Myocyte (in vitro differentiated cells): ENCODE data around the gene BOD1L1. TPM values are rescaled to one million over a fixed set of nuclear protein-coding genes. Genes with fewer than 3 reads are reported as not detected.

Experiments used
- DNase-seq: peaks from one replicate; pipeline ENCODE4 v3.0.0-alpha.2; 2012; ENCODE audit warnings: low read depth
- polyA plus RNA-seq: library from polyadenylated mRNA; unstranded; fragments of >200 nt; gene quantifications from one replicate; pipeline ENCODE4 v1.2.1, GENCODE V29; 2012; ENCODE audit warnings: missing spikeins
- total RNA-seq: library from RNA; depleted of rRNA; stranded (reverse); fragments of >200 nt; gene quantifications from 2 replicates; pipeline ENCODE4 v1.2.3, GENCODE V29; 2014

The BOD1L1 gene
- 31.9 and 34.2 TPM in 2 replicates for total RNA-seq
- 10.9 TPM for polyA plus RNA-seq

DNA sequence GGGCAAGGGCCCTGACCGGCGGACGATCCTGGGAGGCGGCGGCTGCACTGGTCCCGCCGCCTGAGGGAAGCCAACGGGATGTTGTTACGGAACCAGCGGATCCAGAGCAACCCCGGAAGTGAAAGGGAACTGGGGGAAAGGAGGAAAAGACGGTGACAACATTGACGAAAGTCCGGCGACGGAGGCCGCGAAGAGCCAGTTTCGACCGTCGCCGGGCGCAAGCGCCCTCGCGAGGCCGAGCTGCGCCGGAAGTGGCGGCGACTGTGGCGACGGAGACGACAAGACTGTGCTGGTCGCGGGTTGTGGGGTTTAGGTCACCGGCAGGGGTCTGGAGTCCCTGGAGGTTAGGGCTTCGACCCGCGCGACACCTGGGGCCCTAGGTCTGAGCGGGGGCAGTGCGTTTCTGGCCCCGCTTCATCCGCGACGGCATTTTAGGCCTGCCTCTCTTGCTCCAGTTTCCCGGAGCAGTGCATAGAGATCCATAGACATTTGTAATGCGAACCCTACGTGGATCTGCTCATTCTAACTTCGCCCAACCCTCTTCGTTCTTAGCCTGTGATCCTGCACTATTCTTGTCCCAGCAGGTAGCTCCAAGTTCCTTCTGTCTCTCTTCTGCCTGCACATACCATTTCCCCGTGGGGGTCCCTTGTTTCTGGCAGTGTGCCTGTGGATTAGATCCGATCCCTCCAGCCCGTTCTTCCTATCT lies at the start of gene BOD1L1:
BOD1L1 (minus strand) TSS at position 120 of the 706 bp plus-strand sequence. CDS start 138 bp downstream, outside the sequence.
- DNase-seq, result peak; percentile 94

GRCh38 chr4:13674971-13675370 lies 47.4 kb upstream of the BOD1L1 start:
- no peak for DNase-seq

GRCh38 chr4:13673167-13673566 lies 45.6 kb upstream of the BOD1L1 start:
- no peak for DNase-seq

GRCh38 chr4:13670456-13671160 lies 43.1 kb upstream of the BOD1L1 start:
- peak; percentile 12 for DNase-seq

DNA sequence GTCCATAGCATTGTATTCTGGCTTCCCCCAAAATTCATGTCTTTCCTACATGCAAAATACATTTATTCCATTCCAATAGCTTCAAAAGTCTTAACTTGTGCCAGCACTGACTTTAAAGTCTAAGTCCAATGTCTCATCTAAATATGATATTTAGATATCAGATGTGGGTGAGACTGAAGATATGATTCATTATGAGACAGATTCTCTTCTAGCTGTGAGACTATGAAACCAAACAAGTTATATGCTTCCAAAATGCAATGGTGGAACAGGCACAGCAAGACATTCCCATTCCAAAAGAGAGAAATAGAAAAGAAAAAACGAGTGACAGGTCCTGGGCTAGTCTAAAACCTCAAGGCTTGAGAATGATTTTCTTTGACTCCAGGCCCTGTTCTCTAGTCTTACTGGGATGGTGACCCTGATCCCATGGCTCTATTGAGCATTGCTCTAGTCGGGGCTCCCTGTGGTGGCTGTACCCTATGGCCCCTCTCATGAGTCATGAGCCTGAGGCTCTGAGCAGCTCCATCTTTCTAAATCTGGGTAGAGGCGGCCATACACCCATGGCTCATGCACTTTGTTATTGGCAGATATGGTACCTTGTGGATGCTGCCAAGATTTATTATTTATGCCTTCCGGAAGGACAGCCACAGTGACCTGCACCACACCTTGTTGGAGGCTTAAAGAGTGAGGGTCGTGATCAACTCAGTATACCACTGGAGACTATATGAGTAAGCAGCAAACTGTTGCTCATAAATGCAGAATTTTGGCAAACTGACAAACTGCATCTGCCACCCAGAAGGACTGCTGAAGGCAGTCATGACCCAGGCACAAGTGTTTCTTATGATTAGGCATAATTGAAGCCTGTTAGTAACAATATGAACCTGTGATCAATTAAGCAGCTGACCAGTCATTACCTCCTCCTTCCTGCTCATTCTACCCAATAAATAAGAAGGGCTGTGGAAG lies 38.5 kb upstream of the BOD1L1 start:
- DNase-seq, result no peak

- DNase-seq, result no peak
These were observed 32.0 kb upstream of the BOD1L1 start for GRCh38 chr4:13659341-13660070.

- DNase-seq, result peak; percentile 80
These were observed 29.3 kb upstream of the BOD1L1 start for GRCh38 chr4:13656569-13657405.

- DNase-seq, result peak; percentile 86
These were observed 26.8 kb upstream of the BOD1L1 start for GRCh38 chr4:13654162-13654797.

GRCh38 chr4:13653766-13654161 lies 26.2 kb upstream of the BOD1L1 start:
- DNase-seq, result no peak

- no peak for DNase-seq
These were observed 19.5 kb upstream of the BOD1L1 start for GRCh38 chr4:13647031-13647430.

DNA sequence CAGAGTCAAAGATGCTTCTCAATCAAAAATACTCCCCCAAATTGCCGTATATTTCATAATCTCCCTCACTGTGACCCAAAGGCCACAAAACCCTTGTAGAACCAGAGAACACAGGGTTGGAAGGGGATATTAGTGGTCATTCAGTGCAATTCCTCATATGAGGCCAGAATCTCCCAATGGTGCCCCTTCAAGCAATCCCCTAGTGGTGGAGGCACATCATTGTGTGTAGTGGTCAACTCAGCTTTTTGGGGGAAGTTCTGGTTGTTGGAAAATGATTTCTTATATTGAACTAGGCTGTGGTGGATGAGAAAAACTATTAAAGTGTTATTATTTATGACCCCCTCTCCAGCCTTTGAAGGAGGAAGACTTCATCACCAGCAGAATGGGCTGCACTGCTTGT lies 17.6 kb upstream of the BOD1L1 start:
- DNase-seq, result no peak

DNA sequence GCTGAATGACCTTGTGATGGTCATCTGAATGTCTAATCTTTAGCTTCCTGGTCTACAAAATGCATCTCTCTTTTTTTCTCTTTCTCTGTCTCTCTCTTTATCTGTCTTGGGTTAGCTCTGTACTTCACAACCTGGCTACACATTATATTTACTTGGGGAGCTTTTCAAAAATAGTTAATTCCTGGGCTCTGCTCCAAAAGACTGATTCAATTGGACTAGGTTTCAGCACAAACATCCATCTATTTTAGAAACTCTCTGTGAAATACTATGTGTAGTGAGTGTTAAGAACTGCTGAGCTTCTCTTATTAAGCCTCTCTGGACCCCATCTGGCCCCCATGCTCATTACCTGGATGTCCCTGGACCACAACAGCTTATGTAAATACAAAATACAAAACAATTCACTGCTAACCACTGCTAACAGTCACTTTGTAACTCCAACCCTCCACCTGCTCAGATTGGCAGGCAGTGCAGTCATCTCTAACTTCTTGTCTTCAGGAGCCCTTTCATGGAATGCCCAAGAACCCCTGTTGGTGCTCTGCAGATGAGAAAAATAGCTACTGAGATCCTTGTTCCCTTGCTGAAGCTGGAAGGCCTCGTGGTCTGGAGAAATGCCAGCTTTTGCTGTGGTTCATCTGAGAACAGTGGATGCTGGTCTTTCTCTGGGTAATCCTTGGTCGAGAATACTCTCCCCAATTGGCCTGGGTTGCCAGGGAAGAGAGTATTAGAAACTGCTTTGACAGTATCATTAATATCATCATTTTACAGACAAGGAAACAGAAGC lies 14.8 kb upstream of the BOD1L1 start:
- DNase-seq, result peak; percentile 83

DNA sequence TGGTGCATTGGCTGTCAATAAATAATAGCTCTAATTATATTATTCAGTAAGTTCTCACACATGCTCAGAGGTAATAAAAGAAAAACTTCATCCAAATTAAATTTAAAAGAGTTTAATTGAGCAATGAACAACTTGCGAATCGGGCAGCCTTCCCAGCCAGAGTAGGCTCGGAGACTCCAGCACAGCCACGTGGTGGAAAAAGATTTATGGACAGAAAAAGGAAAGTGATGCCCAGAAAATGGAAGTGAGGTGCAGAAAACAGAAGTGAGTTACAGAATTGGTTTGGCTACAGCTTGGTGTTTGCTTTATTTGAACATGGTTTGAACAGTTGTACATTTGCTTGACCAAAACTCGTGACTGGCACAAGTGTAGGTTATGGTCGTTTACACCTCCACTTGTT lies 13.6 kb upstream of the BOD1L1 start:
- DNase-seq, result no peak

- peak; percentile 13 for DNase-seq
These were observed 12.8 kb upstream of the BOD1L1 start for GRCh38 chr4:13640149-13640940.

- no peak for DNase-seq
These were observed 7.8 kb upstream of the BOD1L1 start for GRCh38 chr4:13635286-13635799.

- DNase-seq, result no peak
These were observed 6.1 kb upstream of the BOD1L1 start for GRCh38 chr4:13633671-13634070.

- peak; percentile 14 for DNase-seq
These were observed 333 bp downstream of the BOD1L1 start for GRCh38 chr4:13627178-13627605.
